Measurements from ENCODE around the gene ZNF697. TPM values are rescaled to one million over a fixed set of nuclear protein-coding genes. Genes with fewer than 3 reads are reported as not detected.

The ZNF697 gene
- total and polyA plus RNA-seq, 9 of the 15 experiments (the other 6 are each of a cell fraction or from before 2014, with no cell fraction given) = 2.1 to 13.6 (median 8.3) TPM

- no peak for TF ChIP-seq STAT5B (CRISPR knock-in tag; IDR thresholded peaks at IDR 0.05)
- TF ChIP-seq ZFP30 (CRISPR knock-in tag; IDR thresholded peaks at IDR 0.05; ENCODE audit: borderline replicate concordance) = no peak
- no peak for TF ChIP-seq NFYB (IDR thresholded peaks at IDR 0.05; ENCODE audit: extremely low read depth, insufficient read length)
- TF ChIP-seq ZHX1 (conservative IDR thresholded peaks at IDR 0.05; ENCODE audit: low read length) = no peak
- no peak for TF ChIP-seq STAT5A (IDR thresholded peaks at IDR 0.05; ENCODE audit: borderline replicate concordance, low read length)
- no peak for TF ChIP-seq KLF10 (CRISPR knock-in tag; IDR thresholded peaks at IDR 0.05)
- no peak for TF ChIP-seq BDP1 (IDR thresholded peaks at IDR 0.05; ENCODE audit: insufficient read depth, insufficient read length)
- TF ChIP-seq, protein P1, sequence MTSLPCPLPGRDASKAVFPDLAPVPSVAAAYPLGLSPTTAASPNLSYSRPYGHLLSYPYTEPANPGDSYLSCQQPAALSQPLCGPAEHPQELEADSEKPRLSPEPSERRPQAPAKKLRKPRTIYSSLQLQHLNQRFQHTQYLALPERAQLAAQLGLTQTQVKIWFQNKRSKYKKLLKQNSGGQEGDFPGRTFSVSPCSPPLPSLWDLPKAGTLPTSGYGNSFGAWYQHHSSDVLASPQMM (CRISPR knock-in tag; IDR thresholded peaks at IDR 0.05) = no peak
- TF ChIP-seq BRD9 (IDR thresholded peaks at IDR 0.05; ENCODE audit: low read depth, partially characterized antibody) = no peak
- no peak for TF ChIP-seq ZBED1 (IDR thresholded peaks at IDR 0.05)
Observed at GRCh38 chr1:119656410-119656955, 8.4 kb upstream of the ZNF697 start (continued).
